AG04450 (cell line): ENCODE measurements around the gene PDSS2. TPM values are rescaled to one million over a fixed set of nuclear protein-coding genes. Genes with fewer than 3 reads are reported as not detected.

Source experiments
- CTCF ChIA-PET: fragments of 300-600, 350-600 bp; formaldehyde crosslinking; extraction: SDS; loops from one replicate; lab custom pipeline; 2022; ENCODE audit warnings: antibody characterized with exemption, inconsistent platforms; lab: Charles Lee
- POLR2A ChIA-PET: fragments of 350-600 bp; formaldehyde crosslinking; extraction: SDS; loops from one replicate; lab custom pipeline; 2021; ENCODE audit warnings: antibody characterized with exemption, inconsistent platforms; lab: Yijun Ruan, JAX
- DNase-seq: peaks from one replicate; pipeline ENCODE4 v3.0.0-alpha.2; 2011; ENCODE audit warnings: low read depth, low spot score
- H3K27ac ChIP-seq: one replicate; pipeline ENCODE4 v1.5.1; 2012; ENCODE audit warnings: low read depth, low read length, control low read depth
- H3K27me3 ChIP-seq: one replicate; pipeline ENCODE4 v1.6.0; 2012; ENCODE audit warnings: low read length; ENCODE audit not compliant: control insufficient read depth, insufficient read depth
- H3K4me3 ChIP-seq: 2 replicates; pipeline ENCODE4 v1.5.1; 2011; ENCODE audit warnings: mild to moderate bottlenecking, low read depth, low read length, control low read depth
- H3K9me3 ChIP-seq: 2 replicates; pipeline ENCODE4 v1.5.1; 2012; ENCODE audit warnings: low read length; ENCODE audit not compliant: control insufficient read depth, insufficient read depth
- CTCF ChIP-seq: IDR thresholded peaks from 2 replicates; pipeline ENCODE4 v1.5.1; 2011; ENCODE audit warnings: low read depth, low read length, control low read depth, inconsistent platforms
- polyA plus RNA-seq: library from polyadenylated mRNA; depleted of rRNA; stranded (reverse); fragments of >200 nt; gene quantifications from 2 replicates; pipeline ENCODE4 v1.2.3, GENCODE V29; 2011

PDSS2 gene
- polyA plus RNA-seq, 1 experiment, result 19.1 TPM

- H3K27ac ChIP-seq, result no peak overlapping the region
- no peak overlapping the region for H3K4me3 ChIP-seq
- no peak for DNase-seq
- POLR2A ChIA-PET, result no interaction called here
- CTCF ChIA-PET, result no interaction called here
- no peaks in the 10 kb centered on the region for H3K27me3 ChIP-seq
- H3K9me3 ChIP-seq, result peaks cover 15% of the 10 kb centered on the region
- no peak for TF ChIP-seq CTCF
Observed at GRCh38 chr6:107448776-107449175, 10.6 kb downstream of the PDSS2 start.

DNA sequence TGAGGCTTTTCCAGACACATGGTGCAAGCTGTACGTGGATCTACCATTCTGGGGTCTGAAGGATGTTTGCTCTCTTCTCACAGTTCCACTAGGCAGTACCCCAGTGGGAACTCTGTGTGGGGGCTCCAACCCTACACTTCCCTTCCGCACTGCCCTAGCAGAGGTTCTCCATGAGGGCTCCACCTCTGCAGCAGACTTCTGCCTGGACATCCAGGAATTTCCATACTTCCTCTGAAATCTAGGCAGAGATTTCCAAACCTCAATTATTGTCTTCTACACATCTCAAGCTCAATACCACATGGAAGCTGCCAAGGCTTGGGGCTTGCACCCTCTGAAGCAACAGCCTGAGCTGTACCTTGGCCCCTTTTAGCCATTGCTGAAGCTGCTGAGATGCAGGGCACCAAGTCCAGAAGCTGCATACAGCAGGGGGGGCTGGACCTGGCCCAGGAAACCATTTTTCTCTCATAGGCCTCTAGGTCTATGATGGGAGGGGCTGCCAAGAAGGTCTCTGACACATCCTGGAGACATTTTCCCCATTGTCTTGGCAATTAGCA is 11.6 kb downstream of the PDSS2 start:
- Histone ChIP-seq H3K9me3 (peaks cover 15% of the 10 kb centered on the region), H3K27ac (no peak overlapping the region), H3K4me3 (no peak overlapping the region), H3K27me3 (no peaks in the 10 kb centered on the region)
- POLR2A ChIA-PET, result no interaction called here
- CTCF ChIA-PET, result no interaction called here
- DNase-seq, result no peak
- no peak for TF ChIP-seq CTCF

DNA sequence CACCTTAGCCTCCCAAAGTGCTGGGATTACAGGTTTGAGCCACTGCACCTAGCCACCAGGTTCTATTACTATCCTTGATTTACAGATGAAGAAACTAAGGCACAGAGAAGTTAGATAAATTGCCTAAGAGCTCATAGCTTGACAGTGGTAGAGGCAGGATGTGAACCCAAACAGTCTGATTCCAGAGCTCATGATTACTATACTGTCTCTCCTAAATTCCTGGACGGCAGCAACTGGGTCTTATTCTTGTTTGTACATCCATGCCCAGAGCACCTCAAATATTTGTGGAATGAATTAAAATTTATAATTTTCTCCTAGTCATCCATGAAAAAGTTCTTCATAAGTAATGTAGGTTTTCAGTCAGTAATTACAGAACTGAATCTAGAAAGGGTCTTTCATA is 15.1 kb downstream of the PDSS2 start:
- Histone ChIP-seq H3K27ac (no peak overlapping the region), H3K9me3 (peaks cover 15% of the 10 kb centered on the region), H3K4me3 (no peak overlapping the region), H3K27me3 (no peaks in the 10 kb centered on the region)
- ChIA-PET CTCF (interaction anchor here (1.4 to 2.3 kb wide), 2 partner anchors 15 to 126 kb away, joined by 6 to 11 read pairs; partner anchors contain the start of gene PDSS2), POLR2A (interaction anchor here (1.5 kb wide), 1 partner anchor 15 kb away, joined by 4 read pairs; the partner anchor contains the start of gene PDSS2)
- TF ChIP-seq CTCF, result no peak
- DNase-seq, result no peak

- TF ChIP-seq CTCF, result no peak
- H3K9me3 ChIP-seq, result peaks cover 15% of the 10 kb centered on the region
- H3K4me3 ChIP-seq, result no peak overlapping the region
- no peak for DNase-seq
- ChIA-PET CTCF (interaction anchor here (1.4 to 2.3 kb wide), 2 partner anchors 15 to 126 kb away, joined by 6 to 11 read pairs; partner anchors contain the start of gene PDSS2), POLR2A (interaction anchor here (1.5 kb wide), 1 partner anchor 15 kb away, joined by 4 read pairs; the partner anchor contains the start of gene PDSS2)
- no peaks in the 10 kb centered on the region for H3K27me3 ChIP-seq
- H3K27ac ChIP-seq, result no peak overlapping the region
Observed at GRCh38 chr6:107443608-107444267, 15.6 kb downstream of the PDSS2 start.
